ENCODE measurements around the gene UCK2.

Gene UCK2

GRCh38 chr1:165960136-165960535 is 132.7 kb downstream of the UCK2 start:
- no peak for DNase-seq (ENCODE audit: extremely low read depth, low read depth)
- no peak overlapping the region for H3K4me3 ChIP-seq (replicated peaks; ENCODE audit: low read depth, low read length)
- TF ChIP-seq CTCF (IDR thresholded peaks at IDR 0.05; ENCODE audit: low read depth, low read length, missing control alignments) = no peak

GRCh38 chr1:165960881-165961280 is 133.5 kb downstream of the UCK2 start:
- no peak for DNase-seq (ENCODE audit: extremely low read depth, low read depth)
- H3K4me3 ChIP-seq (replicated peaks; ENCODE audit: low read depth, low read length) = no peak overlapping the region
- no peak for TF ChIP-seq CTCF (IDR thresholded peaks at IDR 0.05; ENCODE audit: low read depth, low read length, missing control alignments)
